HepG2 (cell line): ENCODE results near the gene SDC4. TPM values are rescaled to one million over a fixed set of nuclear protein-coding genes. Genes with fewer than 3 reads are reported as not detected.
A peak's percentile ranks its signal among the peaks of the same experiment; 100 is the strongest.

Source experiments
- ARID2 ChIP-seq: sonication (generic); formaldehyde crosslinking; IDR thresholded peaks from 2 replicates; pipeline ENCODE4 v1.8.1; 2022; ENCODE audit warnings: mild to moderate bottlenecking, missing genetic modification reagents, borderline replicate concordance
- CAMTA2 ChIP-seq: sonication (generic); formaldehyde crosslinking; IDR thresholded peaks from 2 replicates; pipeline ENCODE4 v1.4.0; 2020; ENCODE audit warnings: mild to moderate bottlenecking, missing genetic modification reagents, borderline replicate concordance
- FOXO1 ChIP-seq: sonication (generic); formaldehyde crosslinking; IDR thresholded peaks from 2 replicates; pipeline ENCODE4 v1.4.0; 2020; ENCODE audit warnings: missing genetic modification reagents
- IRF2 ChIP-seq: IDR thresholded peaks from 2 replicates; pipeline ENCODE4 v1.6.1; 2018; ENCODE audit warnings: missing genetic modification reagents, missing compliant biosample characterization
- JARID2 ChIP-seq: sonication (generic); formaldehyde crosslinking; IDR thresholded peaks from 2 replicates; pipeline ENCODE4 v1.8.1; 2023; ENCODE audit warnings: missing genetic modification reagents, inconsistent platforms; ENCODE audit not compliant: insufficient replicate concordance
- JUN ChIP-seq: sonication (generic); formaldehyde crosslinking; IDR thresholded peaks from 2 replicates; pipeline ENCODE4 v1.4.0; 2020; ENCODE audit warnings: mild to moderate bottlenecking, missing genetic modification reagents
- MTF2 ChIP-seq: sonication (generic); formaldehyde crosslinking; IDR thresholded peaks from 2 replicates; pipeline ENCODE4 v1.5.0; 2020; ENCODE audit warnings: missing genetic modification reagents, borderline replicate concordance
- MZF1 ChIP-seq: sonication (generic); formaldehyde crosslinking; IDR thresholded peaks from 2 replicates; pipeline ENCODE4 v1.8.1; 2023; ENCODE audit warnings: mild to moderate bottlenecking, missing genetic modification reagents, borderline replicate concordance
- NCOA2 ChIP-seq: sonication (generic); formaldehyde crosslinking; IDR thresholded peaks from 2 replicates; pipeline ENCODE4 v1.8.0; 2022; ENCODE audit warnings: inconsistent platforms
- SP1 ChIP-seq, 2 experiments: fragments of 450-650 bp in 1 of 2; sonication (generic) in 1 of 2; formaldehyde crosslinking in 1 of 2; IDR thresholded peaks; 2 replicates each; pipeline versions ENCODE4 v1.4.0 to v1.6.1; 2016 to 2020; ENCODE audit warnings: missing genetic modification reagents in 1 of 2
- TGIF2 ChIP-seq: IDR thresholded peaks from 2 replicates; pipeline ENCODE4 v1.6.1; 2016; ENCODE audit warnings: control low read depth, missing compliant biosample characterization
- TRIM22 ChIP-seq: fragments of 450-650 bp; IDR thresholded peaks from 2 replicates; pipeline ENCODE4 v1.6.1; 2017
- UBTF ChIP-seq: sonication (generic); formaldehyde crosslinking; IDR thresholded peaks from 2 replicates; pipeline ENCODE4 v1.4.0; 2020; ENCODE audit warnings: mild to moderate bottlenecking, missing genetic modification reagents
- ZFP36L1 ChIP-seq: sonication (generic); formaldehyde crosslinking; IDR thresholded peaks from 2 replicates; pipeline ENCODE4 v1.8.0; 2022; ENCODE audit warnings: mild to moderate bottlenecking, missing genetic modification reagents, moderate library complexity
- ZNF17 ChIP-seq: sonication (generic); formaldehyde crosslinking; IDR thresholded peaks from 2 replicates; pipeline ENCODE4 v1.5.0; 2020; ENCODE audit warnings: mild to moderate bottlenecking, missing genetic modification reagents
- ZNF33B ChIP-seq: sonication (generic); formaldehyde crosslinking; IDR thresholded peaks from 2 replicates; pipeline ENCODE4 v1.5.1; 2020; ENCODE audit warnings: mild to moderate bottlenecking, missing genetic modification reagents
- ZNF530 ChIP-seq: sonication (generic); formaldehyde crosslinking; IDR thresholded peaks from 2 replicates; pipeline ENCODE4 v1.5.0; 2020; ENCODE audit warnings: low read depth, mild to moderate bottlenecking, missing genetic modification reagents
- ZNF546 ChIP-seq: sonication (generic); formaldehyde crosslinking; conservative IDR thresholded peaks from 2 replicates; pipeline ENCODE4 v1.8.1; 2023; ENCODE audit warnings: mild to moderate bottlenecking, missing genetic modification reagents
- ZNF670 ChIP-seq: sonication (generic); formaldehyde crosslinking; IDR thresholded peaks from 2 replicates; pipeline ENCODE4 v1.8.0; 2022; ENCODE audit warnings: mild to moderate bottlenecking, missing genetic modification reagents, borderline replicate concordance
- ZSCAN9 ChIP-seq: IDR thresholded peaks from 2 replicates; pipeline ENCODE4 v1.6.1; 2016; ENCODE audit warnings: borderline replicate concordance
- polyA plus RNA-seq, 8 experiments: library from polyadenylated mRNA; depleted of rRNA in 3 of 8; stranded (reverse) in 7 of 8; unstranded in 1 of 8; fragments of >200 nt; fragmentation: Illumina TruSeq in 4 of 8; extraction: Trizol in 4 of 8; gene quantifications; 2 replicates each; pipeline versions ENCODE4 v1.2.1 to v1.2.3, GENCODE V29; 2011 to 2016; ENCODE audit warnings: low read depth in 4 of 8, missing spikeins in 1 of 8, mixed read lengths in 1 of 8; ENCODE audit not compliant: insufficient read depth in 1 of 8
- total RNA-seq, 5 experiments: library from RNA; depleted of rRNA; stranded (reverse); fragments of >200 nt; fragmentation: Illumina TruSeq; extraction: Trizol; gene quantifications; 2 replicates each; pipeline ENCODE4 v1.2.3, GENCODE V29; 2016; ENCODE audit warnings: low read depth in 1 of 5
- TF ChIP-seq, protein P1 (sequence below): sonication (generic); formaldehyde crosslinking; IDR thresholded peaks from 2 replicates; pipeline ENCODE4 v1.5.0; 2020; ENCODE audit warnings: mild to moderate bottlenecking, missing genetic modification reagents, borderline replicate concordance
- TF ChIP-seq, protein P2 (sequence below): IDR thresholded peaks from 2 replicates; pipeline ENCODE4 v1.6.1; 2016; ENCODE audit warnings: low read depth, borderline replicate concordance

SDC4 gene
- total and polyA plus RNA-seq, 2 of the 13 experiments (the other 11 are each of a cell fraction or from before 2014, with no cell fraction given) = 49.0 to 65.1 TPM

- no peak for TF ChIP-seq SP1 (IDR thresholded peaks at IDR 0.05)
- peak; percentile 69 for TF ChIP-seq SP1 (CRISPR knock-in tag; IDR thresholded peaks at IDR 0.05)
- TF ChIP-seq, protein P1, sequence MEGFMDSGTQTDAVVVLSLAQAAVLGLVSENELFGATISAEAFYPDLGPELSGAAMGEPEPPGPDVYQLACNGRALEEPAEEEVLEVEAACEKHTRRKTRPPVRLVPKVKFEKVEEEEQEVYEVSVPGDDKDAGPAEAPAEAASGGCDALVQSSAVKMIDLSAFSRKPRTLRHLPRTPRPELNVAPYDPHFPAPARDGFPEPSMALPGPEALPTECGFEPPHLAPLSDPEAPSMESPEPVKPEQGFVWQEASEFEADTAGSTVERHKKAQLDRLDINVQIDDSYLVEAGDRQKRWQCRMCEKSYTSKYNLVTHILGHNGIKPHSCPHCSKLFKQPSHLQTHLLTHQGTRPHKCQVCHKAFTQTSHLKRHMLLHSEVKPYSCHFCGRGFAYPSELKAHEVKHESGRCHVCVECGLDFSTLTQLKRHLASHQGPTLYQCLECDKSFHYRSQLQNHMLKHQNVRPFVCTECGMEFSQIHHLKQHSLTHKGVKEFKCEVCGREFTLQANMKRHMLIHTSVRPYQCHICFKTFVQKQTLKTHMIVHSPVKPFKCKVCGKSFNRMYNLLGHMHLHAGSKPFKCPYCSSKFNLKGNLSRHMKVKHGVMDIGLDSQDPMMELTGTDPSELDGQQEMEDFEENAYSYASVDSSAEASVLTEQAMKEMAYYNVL (CRISPR knock-in tag) = peak; percentile 76
- TF ChIP-seq TRIM22 = no peak
- TF ChIP-seq IRF2 (CRISPR knock-in tag) = peak; percentile 70; the same call in 1 of the 2 replicates
- TF ChIP-seq ZNF17 (CRISPR knock-in tag) = no peak
- peak; percentile 94; the same call in 1 of the 2 replicates for TF ChIP-seq ZNF546 (CRISPR knock-in tag)
- TF ChIP-seq ZNF33B (CRISPR knock-in tag) = 0 out of 2 replicates have a peak, but pooled peaks have one; percentile 34
- TF ChIP-seq MTF2 (CRISPR knock-in tag) = peak; percentile 67; the same call in 1 of the 2 replicates
- peak; percentile 13; the same call in 1 of the 2 replicates for TF ChIP-seq NCOA2
- TF ChIP-seq ARID2 (CRISPR knock-in tag) = peak; percentile 71; the same call in 1 of the 2 replicates
- TF ChIP-seq FOXO1 (CRISPR knock-in tag) = peak; percentile 72; the same call in 1 of the 2 replicates
- no peak for TF ChIP-seq JARID2 (CRISPR knock-in tag)
- peak; percentile 88 for TF ChIP-seq UBTF
- peak; percentile 71; the same call in 1 of the 2 replicates for TF ChIP-seq CAMTA2
- 0 out of 2 replicates have a peak, but pooled peaks have one; percentile 6 for TF ChIP-seq ZNF530 (CRISPR knock-in tag)
- TF ChIP-seq, protein P2, sequence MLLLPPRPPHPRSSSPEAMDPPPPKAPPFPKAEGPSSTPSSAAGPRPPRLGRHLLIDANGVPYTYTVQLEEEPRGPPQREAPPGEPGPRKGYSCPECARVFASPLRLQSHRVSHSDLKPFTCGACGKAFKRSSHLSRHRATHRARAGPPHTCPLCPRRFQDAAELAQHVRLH (CRISPR knock-in tag) = peak; percentile 89
- TF ChIP-seq ZFP36L1 = peak; percentile 11; the same call in 1 of the 2 replicates
- no peak; the same call in 1 of the 2 replicates for TF ChIP-seq ZNF670 (CRISPR knock-in tag)
- TF ChIP-seq TGIF2 (CRISPR knock-in tag) = peak; percentile 51; the same call in 1 of the 2 replicates
- TF ChIP-seq ZSCAN9 (CRISPR knock-in tag) = peak; percentile 39; the same call in 1 of the 2 replicates
- 0 out of 2 replicates have a peak, but pooled peaks have one; percentile 37 for TF ChIP-seq MZF1 (CRISPR knock-in tag)
- TF ChIP-seq JUN (CRISPR knock-in tag) = peak; percentile 68; the same call in 1 of the 2 replicates
Measured at GRCh38 chr20:45347936-45348778, at the start of gene SDC4 (continued).
